A549 (cell line): ENCODE results near the gene KDM1B.

Experiments
- CTCF ChIP-seq: fragments of >200 bp; sonication (Bioruptor Twin); formaldehyde crosslinking; IDR thresholded peaks from 3 replicates; pipeline ENCODE4 v1.5.1; 2016
- EHMT2 ChIP-seq: fragments of 200-600 bp; sonication (generic); IDR thresholded peaks from 2 replicates; pipeline ENCODE4 v1.6.1; 2016; ENCODE audit warnings: antibody characterized with exemption, low read depth, mild to moderate bottlenecking, moderate library complexity
- HMGXB4 ChIP-seq: fragments of 250-450 bp; sonication (Bioruptor Pico); IDR thresholded peaks from 2 replicates; pipeline ENCODE4 v1.5.0; 2021; ENCODE audit warnings: mild to moderate bottlenecking, moderate library complexity, borderline replicate concordance
- KDM1A ChIP-seq: fragments of 200-600 bp; sonication (generic); IDR thresholded peaks from 2 replicates; pipeline ENCODE4 v1.6.1; 2016; ENCODE audit warnings: low read depth, mild to moderate bottlenecking
- SMC3 ChIP-seq: fragments of >200 bp; sonication (Bioruptor Twin); formaldehyde crosslinking; IDR thresholded peaks from 3 replicates; pipeline ENCODE4 v1.6.1; 2018; ENCODE audit warnings: inconsistent platforms

- TF ChIP-seq KDM1A: no peak
- no peak for TF ChIP-seq SMC3
- TF ChIP-seq CTCF: no peak
- TF ChIP-seq HMGXB4 (CRISPR knock-in tag): no peak
- TF ChIP-seq EHMT2: no peak
Measured at GRCh38 chr6:18171871-18172270, 16.6 kb downstream of the KDM1B start.
